ENCODE data around the gene CELSR1. TPM values are rescaled to one million over a fixed set of nuclear protein-coding genes. Genes with fewer than 3 reads are reported as not detected.
A peak's percentile ranks its signal among the peaks of the same experiment; 100 is the strongest.

CELSR1 gene
- total RNA-seq, 1 donor from 2014 or later = 16.0 TPM

DNA sequence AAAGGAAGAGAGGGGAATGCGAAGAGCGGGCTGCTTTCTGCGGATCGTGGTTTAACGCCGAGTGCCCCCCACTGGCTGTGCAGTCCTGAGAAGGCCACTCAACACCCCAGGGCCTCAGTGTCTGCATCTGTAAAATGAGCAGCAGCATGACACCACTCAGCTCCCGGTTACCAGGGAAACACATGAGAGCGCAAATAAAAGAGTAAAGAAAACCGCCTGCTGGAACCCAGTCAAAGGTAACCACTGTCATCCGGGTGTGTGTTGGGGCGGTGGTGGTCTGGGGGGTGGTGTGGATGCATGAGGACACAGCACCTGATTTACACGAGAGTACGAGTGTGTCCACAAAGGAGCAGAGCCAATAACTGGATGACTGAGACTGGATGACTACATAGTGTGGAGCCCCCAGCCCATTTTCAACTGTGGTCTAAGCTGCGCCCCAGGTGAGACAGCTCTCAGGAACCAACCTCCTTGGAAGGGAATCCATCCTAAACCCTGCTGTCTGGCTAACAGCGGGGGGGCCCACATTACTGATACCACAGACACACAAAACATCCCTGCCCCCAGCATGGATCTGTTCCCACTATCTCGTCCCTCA lies 5.7 kb downstream of the CELSR1 start:
- Mint-ChIP-seq H3K4me3 (ENCODE audit: unreplicated experiment) (no peak overlapping the region), H3K27ac (ENCODE audit: unreplicated experiment) (no peak overlapping the region), H3K36me3 (ENCODE audit: unreplicated experiment) (peaks cover 2% of the 10 kb centered on the region), H3K4me1 (ENCODE audit: unreplicated experiment) (peaks cover 41% of the 10 kb centered on the region), H3K9me3 (ENCODE audit: unreplicated experiment) (no peaks in the 10 kb centered on the region), H3K27me3 (ENCODE audit: unreplicated experiment) (no peaks in the 10 kb centered on the region)
- no peak for DNase-seq (ENCODE audit: extremely low spot score, unreplicated experiment)
- no peak for TF ChIP-seq CTCF (IDR thresholded peaks at IDR 0.05)

- H3K36me3 Mint-ChIP-seq (ENCODE audit: unreplicated experiment) = peaks cover 2% of the 10 kb centered on the region
- H3K27me3 Mint-ChIP-seq (ENCODE audit: unreplicated experiment) = no peaks in the 10 kb centered on the region
- H3K4me1 Mint-ChIP-seq (ENCODE audit: unreplicated experiment) = peaks cover 48% of the 10 kb centered on the region
- peak overlapping the region; percentile 56 for H3K4me3 Mint-ChIP-seq (ENCODE audit: unreplicated experiment)
- TF ChIP-seq CTCF (IDR thresholded peaks at IDR 0.05) = no peak
- DNase-seq (ENCODE audit: extremely low spot score, unreplicated experiment) = no peak
- no peaks in the 10 kb centered on the region for H3K9me3 Mint-ChIP-seq (ENCODE audit: unreplicated experiment)
- peak overlapping the region; percentile 91 for H3K27ac Mint-ChIP-seq (ENCODE audit: unreplicated experiment)
These were observed 9.3 kb downstream of the CELSR1 start for GRCh38 chr22:46528121-46528610.

DNA sequence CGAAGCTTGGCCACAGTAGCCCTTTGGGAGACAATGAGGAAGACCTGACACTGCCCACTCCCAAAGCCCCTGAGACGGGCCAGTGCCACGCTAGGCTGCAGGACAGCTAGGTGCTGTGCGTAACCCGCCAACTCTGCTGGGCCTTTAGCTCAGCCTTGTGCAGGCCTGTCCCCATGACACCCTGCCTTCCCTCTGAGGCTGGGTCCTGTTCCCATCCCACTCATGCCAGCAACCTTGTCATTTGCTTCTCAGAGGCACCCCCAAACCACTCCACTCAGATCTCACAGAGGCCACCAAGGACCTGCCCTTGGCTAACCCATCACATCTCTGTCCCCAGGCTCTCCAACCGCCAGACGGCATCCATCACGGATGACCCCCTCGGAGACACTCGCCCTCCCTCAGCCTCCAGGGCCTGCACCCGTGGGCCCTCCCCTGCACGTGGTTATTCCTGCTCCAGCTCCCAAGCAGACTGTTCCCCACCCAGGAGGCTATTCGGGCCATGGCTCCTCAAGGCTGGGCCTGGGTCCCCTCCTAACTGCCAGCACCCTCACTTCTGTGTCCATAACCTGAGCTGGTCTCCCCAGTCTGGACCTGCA lies 11.1 kb downstream of the CELSR1 start:
- DNase-seq (ENCODE audit: extremely low spot score, unreplicated experiment) = no peak
- no peaks in the 10 kb centered on the region for H3K27me3 Mint-ChIP-seq (ENCODE audit: unreplicated experiment)
- peak overlapping the region; percentile 38 for H3K27ac Mint-ChIP-seq (ENCODE audit: unreplicated experiment)
- H3K4me1 Mint-ChIP-seq (ENCODE audit: unreplicated experiment) = peaks cover 37% of the 10 kb centered on the region
- TF ChIP-seq CTCF (IDR thresholded peaks at IDR 0.05) = no peak
- no peaks in the 10 kb centered on the region for H3K9me3 Mint-ChIP-seq (ENCODE audit: unreplicated experiment)
- H3K4me3 Mint-ChIP-seq (ENCODE audit: unreplicated experiment) = no peak overlapping the region
- H3K36me3 Mint-ChIP-seq (ENCODE audit: unreplicated experiment) = peaks cover 2% of the 10 kb centered on the region

DNA sequence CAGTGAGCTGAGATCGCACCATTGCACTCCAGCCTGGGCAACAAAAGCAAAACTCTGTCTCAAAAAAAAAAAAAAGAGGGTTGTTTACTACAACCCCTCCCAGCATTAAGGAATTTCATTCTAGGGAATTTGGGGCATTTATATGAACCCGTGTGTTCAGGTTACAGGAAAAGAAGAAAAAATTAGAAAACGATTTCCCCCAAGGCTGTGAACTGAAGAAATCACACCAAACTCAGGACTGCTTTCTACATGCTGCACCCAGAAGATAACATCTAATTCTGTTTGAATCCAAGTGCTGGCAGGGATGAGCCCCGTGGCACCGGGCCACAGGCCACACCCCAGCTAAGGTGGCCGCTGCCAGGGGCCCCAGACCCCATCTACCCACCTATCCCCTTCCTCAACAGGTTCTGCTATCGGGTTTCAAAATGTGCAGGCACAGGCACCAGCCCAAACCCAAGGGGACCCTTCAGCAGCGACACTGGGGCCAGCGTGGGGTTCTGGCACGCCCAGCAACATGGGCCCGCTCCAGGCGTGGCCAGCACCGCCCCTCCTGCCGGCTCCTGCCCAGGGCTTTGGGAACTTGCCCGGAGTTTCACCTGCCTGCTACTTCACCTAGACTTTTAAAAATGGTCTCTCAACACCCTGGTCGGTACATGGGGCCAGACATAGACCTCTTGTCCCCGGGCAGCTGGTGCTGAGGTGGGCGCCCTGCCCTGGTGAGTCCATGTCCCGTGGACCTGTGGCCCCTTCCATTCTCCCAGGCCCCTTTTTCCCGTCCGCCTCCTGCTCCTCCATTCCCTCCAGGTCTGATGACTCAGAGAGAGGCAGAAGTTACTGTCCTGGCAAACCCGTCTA lies 11.8 kb downstream of the CELSR1 start:
- Mint-ChIP-seq H3K4me1 (ENCODE audit: unreplicated experiment) (peaks cover 33% of the 10 kb centered on the region), H3K27ac (ENCODE audit: unreplicated experiment) (no peak overlapping the region), H3K36me3 (ENCODE audit: unreplicated experiment) (peaks cover 2% of the 10 kb centered on the region), H3K4me3 (ENCODE audit: unreplicated experiment) (no peak overlapping the region), H3K27me3 (ENCODE audit: unreplicated experiment) (no peaks in the 10 kb centered on the region), H3K9me3 (ENCODE audit: unreplicated experiment) (no peaks in the 10 kb centered on the region)
- TF ChIP-seq CTCF (IDR thresholded peaks at IDR 0.05) = no peak
- DNase-seq (ENCODE audit: extremely low spot score, unreplicated experiment) = no peak
